Panc1 (cell line): ENCODE measurements around the gene KRT7. TPM values are rescaled to one million over a fixed set of nuclear protein-coding genes. Genes with fewer than 3 reads are reported as not detected.

Experiments
- ATAC-seq: fragments of 200-7000 bp; cut with Tn5 transposase; 2 replicates; pipeline ENCODE4 v1.9.1; 2020; ENCODE audit warnings: mild to moderate bottlenecking, moderate library complexity
- BruUV-seq: library from RNA; stranded (reverse); fragments of 400-500 nt; replicated peaks from 2 replicates; lab custom pipeline; 2021; lab: Mats Ljungman, UMichigan
- CTCF ChIA-PET: fragments of 300-600 bp; sonication (Branson Sonifier 250); formaldehyde crosslinking; loops from one replicate; lab custom pipeline; 2022; ENCODE audit warnings: antibody characterized with exemption; lab: Charles Lee
- POLR2A ChIA-PET: fragments of 300-600 bp; sonication (Branson Sonifier 250); formaldehyde crosslinking; loops from one replicate; lab custom pipeline; 2022; ENCODE audit warnings: antibody characterized with exemption; lab: Charles Lee
- DNase-seq: peaks from one replicate; pipeline ENCODE4 v3.0.0-alpha.2; 2010; ENCODE audit warnings: low read depth, low spot score
- H3K27ac ChIP-seq: 2 replicates; pipeline ENCODE4 v1.5.1; 2011; ENCODE audit warnings: mild to moderate bottlenecking, low read length, inconsistent platforms
- H3K27me3 ChIP-seq: fragments of 200-500 bp; sonication (Bioruptor generic); 2 replicates; pipeline ENCODE4 v1.6.0; 2014; ENCODE audit warnings: low read length, inconsistent platforms; ENCODE audit not compliant: control insufficient read depth, insufficient read depth
- H3K36me3 ChIP-seq: fragments of 200-500 bp; sonication (Bioruptor generic); 2 replicates; pipeline ENCODE4 v1.5.1; 2014; ENCODE audit warnings: inconsistent platforms, mild to moderate bottlenecking, low read length, moderate library complexity; ENCODE audit not compliant: control insufficient read depth, insufficient read depth
- H3K4me1 ChIP-seq: 2 replicates; pipeline ENCODE4 v1.5.1; 2011; ENCODE audit warnings: inconsistent platforms, mild to moderate bottlenecking, low read length, moderate library complexity; ENCODE audit not compliant: control insufficient read depth, insufficient read depth
- H3K4me3 ChIP-seq, 2 experiments: 2 replicates each; pipeline ENCODE4 v1.5.1; 2011 to 2012; ENCODE audit warnings: low read depth in 2 of 2, low read length in 2 of 2, mild to moderate bottlenecking in 2 of 2, inconsistent platforms in 1 of 2, moderate library complexity in 1 of 2
- H3K9me3 ChIP-seq: fragments of 200-500 bp; sonication (Bioruptor generic); 2 replicates; pipeline ENCODE4 v1.5.1; 2014; ENCODE audit warnings: low read depth, mild to moderate bottlenecking, inconsistent platforms, low read length, moderate library complexity; ENCODE audit not compliant: control insufficient read depth, insufficient read depth
- POLR2AphosphoS5 ChIP-seq: IDR thresholded peaks from 2 replicates; pipeline ENCODE4 v1.6.1; 2012; ENCODE audit warnings: mild to moderate bottlenecking, low read depth, low read length, moderate library complexity
- SIN3A ChIP-seq: IDR thresholded peaks from 2 replicates; pipeline ENCODE4 v1.6.1; 2012; ENCODE audit warnings: low read depth, mild to moderate bottlenecking, low read length, moderate library complexity, borderline replicate concordance; ENCODE audit not compliant: insufficient read depth
- TCF7L2 ChIP-seq: IDR thresholded peaks from 2 replicates; pipeline ENCODE4 v1.6.1; 2011; ENCODE audit warnings: mild to moderate bottlenecking, low read depth, low read length, inconsistent platforms
- in situ Hi-C: cut with HindIII; loops from 2 replicates; pipeline ENCODE4 v1.10.0; 2016; ENCODE audit warnings: low sequenced_read_pairs, low pct_unique_long_range_greater_than_20kb
- intact Hi-C: fragments of 100-400 bp; cut with micrococcal nuclease; formaldehyde crosslinking; loops from one replicate; pipeline ENCODE4 v1.10.0; 2022; ENCODE audit not compliant: unreplicated experiment
- total RNA-seq: library from RNA; stranded (reverse); gene quantifications from one replicate; pipeline ENCODE4 v1.2.1, GENCODE V29; 2021; ENCODE audit not compliant: unreplicated experiment
- TF ChIP-seq, protein P1 (sequence below): fragments of 450-650 bp; IDR thresholded peaks from 2 replicates; pipeline ENCODE4 v1.5.1; 2017; ENCODE audit warnings: mild to moderate bottlenecking
- TF ChIP-seq, protein P2 (sequence below), 2 experiments: IDR thresholded peaks; 2 replicates each; pipeline ENCODE4 v1.6.1; 2011 to 2012; ENCODE audit warnings: low read depth in 2 of 2, control low read depth in 1 of 2, low read length in 1 of 2, mild to moderate bottlenecking in 1 of 2, moderate library complexity in 1 of 2; ENCODE audit not compliant: insufficient read depth in 1 of 2

Gene KRT7
- total RNA-seq, 1 experiment from 2014 or later: 16.8 TPM

DNA sequence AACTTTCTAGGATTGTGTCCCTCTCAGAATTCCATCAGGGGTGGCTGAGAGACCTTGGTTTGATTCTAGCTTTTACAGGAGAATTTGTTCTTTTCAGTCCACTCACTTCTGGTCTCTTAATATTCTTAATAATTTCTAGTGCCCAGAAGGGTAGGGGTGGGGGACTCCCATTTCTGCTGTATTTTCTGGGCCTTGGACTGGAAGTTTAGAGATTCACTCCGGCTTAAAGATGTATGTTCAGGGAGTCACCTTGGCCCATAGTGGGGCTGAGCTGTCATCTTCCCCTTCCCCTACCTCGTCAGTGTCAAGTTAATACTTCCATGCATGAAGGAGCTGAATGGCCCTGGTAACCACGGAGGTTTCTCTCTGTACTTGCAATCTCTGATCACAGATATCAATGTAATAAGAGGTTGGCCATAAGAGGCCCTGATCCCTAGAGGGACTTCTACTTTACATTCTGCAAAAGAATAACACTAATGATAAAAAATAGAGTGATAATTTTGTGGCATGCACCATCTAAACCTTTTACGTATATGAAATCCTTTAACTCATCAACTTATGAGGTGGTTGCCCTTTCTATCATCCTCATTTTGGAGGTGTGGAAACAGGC lies 51.6 kb downstream of the KRT7 start:
- no peak overlapping the region for H3K4me3 ChIP-seq
- no TSS peak for BruUV-seq
- ChIA-PET CTCF (interaction anchor here (0.6 kb wide), 1 partner anchor 24 kb away, joined by 3 read pairs; no protein-coding TSS in a partner anchor), POLR2A (no interaction called here)
- ATAC-seq: no peak
- no peaks in the 10 kb centered on the region for H3K9me3 ChIP-seq
- H3K36me3 ChIP-seq: no peaks in the 10 kb centered on the region
- no peak for DNase-seq
- H3K4me1 ChIP-seq: peaks cover 37% of the 10 kb centered on the region
- H3K27me3 ChIP-seq: no peaks in the 10 kb centered on the region
- TF ChIP-seq, protein P1, sequence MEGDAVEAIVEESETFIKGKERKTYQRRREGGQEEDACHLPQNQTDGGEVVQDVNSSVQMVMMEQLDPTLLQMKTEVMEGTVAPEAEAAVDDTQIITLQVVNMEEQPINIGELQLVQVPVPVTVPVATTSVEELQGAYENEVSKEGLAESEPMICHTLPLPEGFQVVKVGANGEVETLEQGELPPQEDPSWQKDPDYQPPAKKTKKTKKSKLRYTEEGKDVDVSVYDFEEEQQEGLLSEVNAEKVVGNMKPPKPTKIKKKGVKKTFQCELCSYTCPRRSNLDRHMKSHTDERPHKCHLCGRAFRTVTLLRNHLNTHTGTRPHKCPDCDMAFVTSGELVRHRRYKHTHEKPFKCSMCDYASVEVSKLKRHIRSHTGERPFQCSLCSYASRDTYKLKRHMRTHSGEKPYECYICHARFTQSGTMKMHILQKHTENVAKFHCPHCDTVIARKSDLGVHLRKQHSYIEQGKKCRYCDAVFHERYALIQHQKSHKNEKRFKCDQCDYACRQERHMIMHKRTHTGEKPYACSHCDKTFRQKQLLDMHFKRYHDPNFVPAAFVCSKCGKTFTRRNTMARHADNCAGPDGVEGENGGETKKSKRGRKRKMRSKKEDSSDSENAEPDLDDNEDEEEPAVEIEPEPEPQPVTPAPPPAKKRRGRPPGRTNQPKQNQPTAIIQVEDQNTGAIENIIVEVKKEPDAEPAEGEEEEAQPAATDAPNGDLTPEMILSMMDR: no peak
- TF ChIP-seq POLR2AphosphoS5 (no peak), TCF7L2 (no peak), SIN3A (no peak)
- TF ChIP-seq, protein P2, sequence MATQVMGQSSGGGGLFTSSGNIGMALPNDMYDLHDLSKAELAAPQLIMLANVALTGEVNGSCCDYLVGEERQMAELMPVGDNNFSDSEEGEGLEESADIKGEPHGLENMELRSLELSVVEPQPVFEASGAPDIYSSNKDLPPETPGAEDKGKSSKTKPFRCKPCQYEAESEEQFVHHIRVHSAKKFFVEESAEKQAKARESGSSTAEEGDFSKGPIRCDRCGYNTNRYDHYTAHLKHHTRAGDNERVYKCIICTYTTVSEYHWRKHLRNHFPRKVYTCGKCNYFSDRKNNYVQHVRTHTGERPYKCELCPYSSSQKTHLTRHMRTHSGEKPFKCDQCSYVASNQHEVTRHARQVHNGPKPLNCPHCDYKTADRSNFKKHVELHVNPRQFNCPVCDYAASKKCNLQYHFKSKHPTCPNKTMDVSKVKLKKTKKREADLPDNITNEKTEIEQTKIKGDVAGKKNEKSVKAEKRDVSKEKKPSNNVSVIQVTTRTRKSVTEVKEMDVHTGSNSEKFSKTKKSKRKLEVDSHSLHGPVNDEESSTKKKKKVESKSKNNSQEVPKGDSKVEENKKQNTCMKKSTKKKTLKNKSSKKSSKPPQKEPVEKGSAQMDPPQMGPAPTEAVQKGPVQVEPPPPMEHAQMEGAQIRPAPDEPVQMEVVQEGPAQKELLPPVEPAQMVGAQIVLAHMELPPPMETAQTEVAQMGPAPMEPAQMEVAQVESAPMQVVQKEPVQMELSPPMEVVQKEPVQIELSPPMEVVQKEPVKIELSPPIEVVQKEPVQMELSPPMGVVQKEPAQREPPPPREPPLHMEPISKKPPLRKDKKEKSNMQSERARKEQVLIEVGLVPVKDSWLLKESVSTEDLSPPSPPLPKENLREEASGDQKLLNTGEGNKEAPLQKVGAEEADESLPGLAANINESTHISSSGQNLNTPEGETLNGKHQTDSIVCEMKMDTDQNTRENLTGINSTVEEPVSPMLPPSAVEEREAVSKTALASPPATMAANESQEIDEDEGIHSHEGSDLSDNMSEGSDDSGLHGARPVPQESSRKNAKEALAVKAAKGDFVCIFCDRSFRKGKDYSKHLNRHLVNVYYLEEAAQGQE (IDR thresholded peaks at IDR 0.05; ENCODE audit: insufficient read depth in 1 of 2, low read depth in 2 of 2, low read length in 1 of 2): no peak
- in situ Hi-C loops: loop anchor here (5.0 kb wide), 1 partner anchor 43 kb away; no protein-coding TSS in a partner anchor
- intact Hi-C loops: no loop called here
- H3K27ac ChIP-seq: peak overlapping the region; percentile 10; the same call in 1 of the 2 replicates

DNA sequence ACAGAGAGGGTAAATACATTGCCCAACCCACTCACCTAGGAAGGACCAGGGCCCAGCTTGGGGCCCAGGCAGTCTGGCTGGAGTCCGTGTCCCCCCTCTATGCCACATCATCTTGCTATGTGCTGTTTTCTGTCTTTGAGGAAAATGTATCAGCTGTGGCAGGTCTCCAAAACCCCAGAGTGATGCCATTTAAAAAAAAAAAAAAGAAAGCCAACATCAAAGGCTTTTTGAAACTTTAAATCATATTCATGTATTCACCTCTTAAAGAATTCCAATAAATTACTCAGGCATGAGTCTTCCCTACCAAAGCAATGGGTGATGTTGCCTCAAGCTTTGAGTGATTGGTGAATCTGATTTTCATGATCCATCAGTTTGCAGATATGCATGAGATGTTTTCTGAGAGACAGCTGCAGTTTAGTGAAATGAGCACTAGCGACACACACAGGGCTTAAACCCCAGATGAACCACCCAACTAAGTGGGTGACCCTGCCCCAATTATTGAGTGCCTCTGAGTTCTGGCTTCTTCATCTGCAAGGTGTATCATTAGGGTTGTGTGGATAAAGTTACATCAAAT lies 52.2 kb downstream of the KRT7 start:
- Histone ChIP-seq H3K36me3 (no peaks in the 10 kb centered on the region), H3K4me3 (no peak overlapping the region), H3K9me3 (no peaks in the 10 kb centered on the region), H3K27ac (peak overlapping the region; percentile 74), H3K27me3 (no peaks in the 10 kb centered on the region), H3K4me1 (peaks cover 31% of the 10 kb centered on the region)
- ATAC-seq (no peak), DNase-seq (no peak)
- TF ChIP-seq TCF7L2 (peak; percentile 92), POLR2AphosphoS5 (no peak)
- POLR2A ChIA-PET: no interaction called here
- no TSS peak for BruUV-seq
- intact Hi-C loops (no loop called here), in situ Hi-C loops (no loop called here)
- CTCF ChIA-PET: no interaction called here
